ENCODE measurements around the gene CDH26.

- TF ChIP-seq CTCF (IDR thresholded peaks at IDR 0.05; ENCODE audit: insufficient read depth, low read length) (no peak), POLR2AphosphoS5 (IDR thresholded peaks at IDR 0.05; ENCODE audit: low read depth) (no peak), SPI1 (IDR thresholded peaks at IDR 0.05; ENCODE audit: borderline replicate concordance, low read depth) (no peak), REST (IDR thresholded peaks at IDR 0.05; ENCODE audit: insufficient replicate concordance, low read depth) (no peak)
These were observed 62.9 kb downstream of the CDH26 start for GRCh38 chr20:60021104-60021503.
